GM18502 (cell line): ENCODE measurements around the gene FAM20C.
"Not testable (repeated sequence)": the region's sequence is repeated elsewhere in the genome, so short reads cannot be mapped to it uniquely, and the experiment has no call there.

Experiments used
- ATAC-seq: cut with Tn5 transposase; IDR thresholded peaks from one replicate; pipeline ENCODE4 v1.9.1; 2021; ENCODE audit warnings: mild to moderate bottlenecking; ENCODE audit not compliant: unreplicated experiment, poor library complexity

The FAM20C gene

DNA sequence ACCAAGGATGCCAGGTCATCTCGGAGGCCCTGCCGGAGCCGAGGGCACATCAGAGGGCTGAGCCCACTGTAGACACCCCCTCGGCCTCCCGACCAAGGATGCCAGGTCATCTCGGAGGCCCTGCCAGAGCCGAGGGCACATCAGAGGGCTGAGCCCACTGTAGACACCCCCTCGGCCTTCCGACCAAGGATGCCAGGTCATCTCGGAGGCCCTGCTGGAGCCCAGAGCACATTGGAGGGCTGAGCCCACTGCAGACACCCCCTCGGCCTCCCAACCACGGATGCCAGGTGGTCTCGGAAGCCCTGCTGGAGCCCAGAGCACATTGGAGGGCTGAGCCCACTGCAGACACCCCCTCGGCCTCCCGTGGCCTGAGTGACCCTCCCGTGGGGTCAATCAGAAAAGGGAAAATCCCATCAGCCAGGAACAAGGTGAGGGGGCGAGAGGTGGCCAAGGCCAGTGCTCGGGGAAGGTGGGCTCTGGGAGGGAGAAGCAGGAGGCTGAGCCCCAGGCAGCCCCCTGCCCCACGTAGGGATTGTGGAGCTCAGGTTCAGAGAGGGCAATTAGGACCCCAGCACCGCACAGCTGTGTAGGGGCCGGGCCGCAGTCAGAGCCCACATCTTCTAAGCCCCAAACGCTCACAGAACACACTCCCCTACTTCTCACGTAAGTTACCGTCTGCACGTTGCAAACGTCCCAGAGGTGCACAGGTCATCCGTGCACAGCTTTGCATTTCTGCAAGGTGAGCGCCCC lies 60.0 kb downstream of the FAM20C start:
- no peak for ATAC-seq

GRCh38 chr7:252981-253380 lies 60.6 kb downstream of the FAM20C start:
- no peak for ATAC-seq

GRCh38 chr7:253581-254336 lies 61.4 kb downstream of the FAM20C start:
- no peak for ATAC-seq

DNA sequence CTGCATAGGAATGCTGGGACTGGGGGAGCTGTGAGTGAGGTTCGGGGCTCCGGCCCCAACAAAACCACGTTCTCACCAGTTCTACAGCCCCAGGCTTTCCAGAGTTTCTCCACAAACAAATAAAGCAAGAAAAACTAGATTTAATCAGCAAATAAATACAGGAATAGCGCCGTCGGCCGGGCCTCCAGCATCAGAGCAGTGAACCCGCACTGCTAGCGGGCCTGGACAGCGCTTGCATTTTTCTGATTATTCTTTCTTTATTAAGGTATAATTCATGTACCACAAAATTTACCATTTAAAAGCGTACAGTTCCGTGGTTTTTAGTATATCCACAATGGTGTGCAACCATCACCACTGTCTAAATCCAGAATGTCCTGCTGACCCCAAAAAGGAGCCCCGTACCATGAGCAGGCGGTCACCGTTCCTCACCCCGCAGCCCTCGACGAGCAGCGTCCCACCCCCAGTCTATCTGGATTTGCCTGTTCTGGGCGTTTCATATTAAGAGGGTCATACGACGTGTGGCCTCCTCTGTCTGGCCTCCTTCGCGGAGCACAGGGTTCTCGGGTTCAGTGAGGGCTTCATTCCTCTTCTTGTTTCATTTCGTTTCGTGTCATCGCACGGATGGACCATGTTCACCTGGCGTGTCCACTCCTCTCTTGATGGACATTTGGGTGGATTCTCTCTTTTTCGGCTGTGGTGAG lies 62.1 kb downstream of the FAM20C start:
- no peak for ATAC-seq

- no peak for ATAC-seq
These were observed 62.7 kb downstream of the FAM20C start for GRCh38 chr7:255038-255435.

GRCh38 chr7:255721-256361 lies 63.5 kb downstream of the FAM20C start:
- no peak for ATAC-seq

- ATAC-seq: no peak
These were observed 64.1 kb downstream of the FAM20C start for GRCh38 chr7:256461-256940.

GRCh38 chr7:256981-257646 lies 64.7 kb downstream of the FAM20C start:
- ATAC-seq: no peak

DNA sequence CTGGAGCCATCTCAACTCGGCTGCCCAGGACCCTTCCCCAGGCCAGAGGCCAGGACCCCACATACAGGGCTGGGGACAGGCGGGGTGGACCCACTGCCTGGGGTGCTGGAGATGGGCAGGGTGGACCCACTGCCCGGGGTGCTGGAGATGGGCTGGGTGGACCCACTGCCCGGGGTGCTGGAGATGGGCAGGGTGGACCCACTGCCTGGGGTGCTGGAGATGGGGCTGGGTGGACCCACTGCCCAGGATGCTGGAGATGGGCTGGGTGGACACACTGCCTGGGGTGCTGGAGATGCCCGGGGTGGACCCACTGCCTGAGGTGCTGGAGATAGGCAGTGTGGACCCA lies 65.2 kb downstream of the FAM20C start:
- no peak for ATAC-seq

DNA sequence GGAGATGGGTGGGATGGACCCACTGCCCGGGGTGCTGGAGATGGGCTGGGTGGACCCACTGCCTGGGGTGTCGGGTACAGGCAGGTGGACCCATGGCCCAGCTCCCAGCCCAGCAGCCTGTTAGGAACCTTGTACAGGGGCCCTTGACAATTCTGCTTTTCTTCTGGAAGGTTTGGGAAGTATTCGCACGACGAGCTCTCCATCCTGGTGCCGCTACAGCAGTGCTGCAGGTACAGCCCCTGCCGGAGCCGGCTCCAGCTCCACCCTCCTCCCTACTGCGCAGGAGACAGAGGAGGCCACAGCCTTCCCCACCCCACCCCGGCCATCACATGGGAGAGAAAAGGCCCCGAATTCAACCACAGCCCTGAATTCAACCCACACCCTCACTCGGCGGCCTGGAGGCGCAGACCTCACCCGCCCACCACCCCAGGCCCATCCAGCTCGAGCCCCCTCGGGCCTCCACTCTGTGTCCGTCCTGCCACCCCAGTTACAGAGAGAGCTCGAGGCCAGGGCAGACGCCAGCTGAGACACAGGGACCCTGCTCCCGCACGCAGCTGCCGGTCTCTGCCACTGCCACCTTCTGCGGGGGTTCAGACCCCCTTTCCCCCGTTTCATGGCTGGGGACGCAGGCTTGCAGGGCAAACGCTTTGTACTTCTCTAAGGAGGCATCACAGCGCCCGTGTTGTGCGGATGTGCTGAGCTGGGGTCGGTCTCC lies 66.3 kb downstream of the FAM20C start:
- no peak for ATAC-seq

DNA sequence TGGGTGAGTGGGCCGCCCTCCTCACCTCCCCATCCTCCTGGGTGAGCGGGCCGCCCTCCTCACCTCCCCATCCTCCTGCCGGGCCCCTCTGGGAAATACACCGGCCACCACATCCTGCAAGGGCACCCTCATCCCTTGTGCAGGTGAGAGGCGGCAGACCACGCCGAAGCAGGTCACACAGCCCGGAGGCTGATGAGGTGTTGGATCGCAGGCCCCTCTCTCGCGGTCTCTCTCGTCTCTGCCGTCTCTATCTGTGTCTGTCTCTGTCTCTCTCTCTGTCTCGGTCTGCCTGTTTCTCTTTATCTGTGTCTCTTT lies 66.8 kb downstream of the FAM20C start:
- ATAC-seq: no peak

DNA sequence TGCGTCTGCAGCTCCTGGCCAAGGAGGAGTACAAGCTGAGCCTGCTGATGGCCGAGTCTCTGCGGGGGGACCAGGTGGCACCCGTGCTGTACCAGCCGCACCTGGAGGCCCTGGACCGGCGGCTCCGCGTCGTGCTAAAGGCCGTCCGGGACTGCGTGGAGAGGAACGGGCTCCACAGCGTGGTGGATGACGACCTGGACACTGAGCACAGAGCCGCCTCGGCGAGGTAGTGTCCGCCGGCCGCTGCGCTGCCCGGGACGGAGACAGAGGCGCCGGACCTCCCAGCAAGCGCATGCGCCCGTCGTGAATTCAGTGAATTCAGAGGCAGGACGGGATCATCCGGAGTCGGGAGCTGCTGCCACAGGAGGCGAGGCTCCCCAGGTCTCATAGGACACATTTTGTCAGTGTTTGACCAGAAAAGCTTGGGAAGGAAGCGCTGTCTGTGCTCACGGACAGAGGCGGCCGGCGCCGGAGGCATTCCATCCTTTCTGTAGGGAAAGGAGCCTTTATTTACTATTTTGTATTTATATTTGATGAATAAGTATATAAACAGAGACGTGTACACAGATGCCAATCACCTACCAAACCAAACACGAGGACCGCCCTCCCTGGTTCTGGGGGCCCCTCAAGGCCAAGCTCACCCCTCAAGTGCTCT lies 67.5 kb downstream of the FAM20C start:
- ATAC-seq: no peak

GRCh38 chr7:260441-261281 lies 68.3 kb downstream of the FAM20C start:
- ATAC-seq: no peak

GRCh38 chr7:261341-262250 lies 69.2 kb downstream of the FAM20C start:
- no peak for ATAC-seq

- no peak for ATAC-seq
These were observed 69.8 kb downstream of the FAM20C start for GRCh38 chr7:262251-262572.

DNA sequence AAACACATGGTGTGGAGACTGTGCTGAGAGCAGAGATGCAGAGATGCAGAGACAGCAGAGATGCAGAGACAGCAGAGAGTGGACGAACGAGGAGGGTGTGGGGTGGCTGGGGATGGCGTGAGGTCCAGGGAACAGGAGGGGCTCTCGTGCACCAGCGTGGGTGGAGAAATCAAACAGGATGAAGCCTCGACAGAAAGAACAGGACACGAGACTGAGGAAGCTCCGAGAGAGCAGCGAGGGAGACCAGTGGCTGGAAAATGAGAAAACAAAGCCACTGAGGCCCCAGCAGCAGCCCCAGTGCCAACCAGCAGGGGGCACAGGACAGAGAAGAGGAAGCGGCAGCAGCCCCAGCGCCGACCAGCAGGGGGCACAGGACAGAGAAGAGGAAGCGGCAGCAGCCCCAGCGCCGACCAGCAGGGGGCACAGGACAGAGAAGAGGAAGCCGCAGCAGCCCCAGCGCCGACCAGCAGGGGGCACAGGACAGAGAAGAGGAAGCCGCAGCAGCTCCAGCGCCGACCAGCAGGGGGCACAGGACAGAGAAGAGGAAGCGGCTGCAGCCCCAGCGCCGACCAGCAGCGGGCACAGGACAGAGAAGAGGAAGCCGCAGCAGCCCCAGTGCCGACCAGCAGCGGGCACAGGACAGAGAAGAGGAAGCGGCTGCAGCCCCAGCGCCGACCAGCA lies 70.4 kb downstream of the FAM20C start:
- ATAC-seq: not testable (repeated sequence)
